Upper lobe of left lung (tissue), 4 donors: ENCODE measurements around the gene SGCA.

ENCODE experiments used
- POLR2AphosphoS5 ChIP-seq, 2 donors: sonication (generic); formaldehyde crosslinking; IDR thresholded peaks; one replicate each; pipeline ENCODE4 v1.5.1; 2017; ENCODE audit warnings: antibody characterized with exemption in 2 of 2
- TF ChIP-seq, protein P1 (sequence below), 6 experiments: fragments of 450-650 bp in 4 of 6; fragments of 200-600 bp in 2 of 6; sonication (generic) in 2 of 6; IDR thresholded peaks; one replicate each; pipeline ENCODE4 v1.5.1; 2016 to 2019; ENCODE audit warnings: antibody characterized with exemption in 6 of 6

GRCh38 chr17:50168319-50168718 lies 2.5 kb downstream of the SGCA start:
- TF ChIP-seq, protein P1, sequence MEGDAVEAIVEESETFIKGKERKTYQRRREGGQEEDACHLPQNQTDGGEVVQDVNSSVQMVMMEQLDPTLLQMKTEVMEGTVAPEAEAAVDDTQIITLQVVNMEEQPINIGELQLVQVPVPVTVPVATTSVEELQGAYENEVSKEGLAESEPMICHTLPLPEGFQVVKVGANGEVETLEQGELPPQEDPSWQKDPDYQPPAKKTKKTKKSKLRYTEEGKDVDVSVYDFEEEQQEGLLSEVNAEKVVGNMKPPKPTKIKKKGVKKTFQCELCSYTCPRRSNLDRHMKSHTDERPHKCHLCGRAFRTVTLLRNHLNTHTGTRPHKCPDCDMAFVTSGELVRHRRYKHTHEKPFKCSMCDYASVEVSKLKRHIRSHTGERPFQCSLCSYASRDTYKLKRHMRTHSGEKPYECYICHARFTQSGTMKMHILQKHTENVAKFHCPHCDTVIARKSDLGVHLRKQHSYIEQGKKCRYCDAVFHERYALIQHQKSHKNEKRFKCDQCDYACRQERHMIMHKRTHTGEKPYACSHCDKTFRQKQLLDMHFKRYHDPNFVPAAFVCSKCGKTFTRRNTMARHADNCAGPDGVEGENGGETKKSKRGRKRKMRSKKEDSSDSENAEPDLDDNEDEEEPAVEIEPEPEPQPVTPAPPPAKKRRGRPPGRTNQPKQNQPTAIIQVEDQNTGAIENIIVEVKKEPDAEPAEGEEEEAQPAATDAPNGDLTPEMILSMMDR (IDR thresholded peaks at IDR 0.05), result no peak
- no peak for TF ChIP-seq POLR2AphosphoS5 (IDR thresholded peaks at IDR 0.05)
